PC-9 (cell line): ENCODE results near the gene EXTL1.

Experiments
- CTCF ChIP-seq: fragments of 200-600 bp; sonication (generic); conservative IDR thresholded peaks from 2 replicates; pipeline ENCODE4 v1.6.1; 2017; ENCODE audit warnings: mixed run types, antibody characterized with exemption, mild to moderate bottlenecking, moderate library complexity
- EZH2 ChIP-seq: fragments of 200-600 bp; sonication (generic); IDR thresholded peaks from 2 replicates; pipeline ENCODE4 v1.8.0; 2017; ENCODE audit warnings: antibody characterized with exemption, low read depth

DNA sequence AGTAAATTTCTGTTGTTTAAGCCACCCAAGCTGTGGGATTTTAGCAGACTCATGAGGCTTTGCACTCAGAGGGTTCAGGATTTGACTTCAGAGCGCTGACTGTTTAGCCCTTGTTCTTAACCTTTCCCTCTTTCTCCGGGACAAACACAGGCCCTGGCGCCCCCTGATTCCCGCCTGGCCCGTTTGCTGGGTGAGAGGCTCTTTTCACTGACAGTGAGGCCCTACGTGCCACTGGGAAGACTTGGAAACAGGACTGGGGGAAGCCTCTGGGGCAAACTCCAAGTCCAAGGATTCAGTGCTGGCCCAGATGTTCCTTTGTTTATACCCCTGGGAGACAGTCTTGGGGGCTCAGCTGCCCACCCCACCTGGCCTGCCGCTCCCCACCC, 57.6 kb downstream of the EXTL1 start:
- TF ChIP-seq CTCF (no peak), EZH2 (no peak)
